ENCODE results near the gene KSR1. TPM values are rescaled to one million over a fixed set of nuclear protein-coding genes. Genes with fewer than 3 reads are reported as not detected.

The KSR1 gene
- total RNA-seq, 2 donors from 2014 or later = 13.9 to 16.5 TPM

DNA sequence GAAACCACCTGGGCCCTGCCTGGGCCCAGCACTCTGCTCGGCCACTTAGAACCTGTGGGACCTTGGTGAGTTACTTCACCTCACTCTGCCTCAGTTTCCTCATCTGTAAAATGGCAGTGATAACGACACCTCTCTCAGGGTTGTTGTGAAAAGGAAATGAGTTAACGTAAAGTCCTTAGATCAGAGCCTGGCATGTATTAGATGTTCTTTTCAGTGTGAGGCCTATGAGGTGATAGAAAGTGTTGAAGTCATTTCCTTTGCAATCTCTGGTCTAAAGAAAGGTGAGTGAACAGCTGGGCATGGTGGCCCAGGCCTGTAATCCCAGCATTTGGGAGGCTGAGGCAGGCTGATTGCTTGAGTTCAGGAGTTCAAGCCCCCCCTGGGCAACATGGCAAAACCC, 123.1 kb downstream of the KSR1 start:
- no peak for DNase-seq

DNA sequence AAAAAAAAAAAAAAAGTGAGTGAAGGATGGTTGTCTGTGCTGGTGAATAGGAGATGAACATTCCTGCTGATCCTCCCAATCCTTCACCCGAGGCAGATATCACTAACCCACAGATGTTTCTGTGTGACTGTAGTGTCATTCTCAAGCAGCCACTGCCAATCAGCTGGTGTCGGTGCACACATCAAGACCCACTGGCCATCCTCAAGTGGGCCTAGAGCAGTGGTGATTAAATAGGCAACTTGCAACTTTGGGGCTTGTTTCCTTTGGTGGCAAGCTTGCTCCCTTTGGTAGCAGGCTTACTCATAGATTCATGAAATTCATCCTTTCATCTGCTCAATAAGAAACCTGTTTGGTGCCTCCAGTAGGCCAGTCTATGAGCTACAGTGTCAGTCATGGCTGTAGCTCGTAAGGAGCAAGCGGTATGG, 123.7 kb downstream of the KSR1 start:
- Histone ChIP-seq H3K27ac (no peak overlapping the region), H3K4me1 (no peaks in the 10 kb centered on the region), H3K36me3 (no peaks in the 10 kb centered on the region), H3K9ac (ENCODE audit: low read depth in 2 of 2, low read length in 2 of 2) (no peak overlapping the region), H3K27me3 (no peaks in the 10 kb centered on the region), H3K4me3 (no peak overlapping the region), H3K9me3 (no peaks in the 10 kb centered on the region)
- DNase-seq = no peak
- TF ChIP-seq, protein P1, sequence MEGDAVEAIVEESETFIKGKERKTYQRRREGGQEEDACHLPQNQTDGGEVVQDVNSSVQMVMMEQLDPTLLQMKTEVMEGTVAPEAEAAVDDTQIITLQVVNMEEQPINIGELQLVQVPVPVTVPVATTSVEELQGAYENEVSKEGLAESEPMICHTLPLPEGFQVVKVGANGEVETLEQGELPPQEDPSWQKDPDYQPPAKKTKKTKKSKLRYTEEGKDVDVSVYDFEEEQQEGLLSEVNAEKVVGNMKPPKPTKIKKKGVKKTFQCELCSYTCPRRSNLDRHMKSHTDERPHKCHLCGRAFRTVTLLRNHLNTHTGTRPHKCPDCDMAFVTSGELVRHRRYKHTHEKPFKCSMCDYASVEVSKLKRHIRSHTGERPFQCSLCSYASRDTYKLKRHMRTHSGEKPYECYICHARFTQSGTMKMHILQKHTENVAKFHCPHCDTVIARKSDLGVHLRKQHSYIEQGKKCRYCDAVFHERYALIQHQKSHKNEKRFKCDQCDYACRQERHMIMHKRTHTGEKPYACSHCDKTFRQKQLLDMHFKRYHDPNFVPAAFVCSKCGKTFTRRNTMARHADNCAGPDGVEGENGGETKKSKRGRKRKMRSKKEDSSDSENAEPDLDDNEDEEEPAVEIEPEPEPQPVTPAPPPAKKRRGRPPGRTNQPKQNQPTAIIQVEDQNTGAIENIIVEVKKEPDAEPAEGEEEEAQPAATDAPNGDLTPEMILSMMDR (IDR thresholded peaks at IDR 0.05) = no peak
- intact Hi-C loops (cut with DNase I) = no loop called here

More for the DNA sequence above, 123.1 kb downstream of the KSR1 start:
- TF ChIP-seq, protein P1 (IDR thresholded peaks at IDR 0.05) = no peak
- H3K9me3 ChIP-seq = no peaks in the 10 kb centered on the region
- no peak overlapping the region for H3K27ac ChIP-seq
- no peaks in the 10 kb centered on the region for H3K36me3 ChIP-seq
- H3K27me3 ChIP-seq = no peaks in the 10 kb centered on the region
- intact Hi-C loops (cut with DNase I) = no loop called here
- no peak overlapping the region for H3K9ac ChIP-seq (ENCODE audit: low read depth in 2 of 2, low read length in 2 of 2)
- H3K4me1 ChIP-seq = no peaks in the 10 kb centered on the region
- no peak overlapping the region for H3K4me3 ChIP-seq

DNA sequence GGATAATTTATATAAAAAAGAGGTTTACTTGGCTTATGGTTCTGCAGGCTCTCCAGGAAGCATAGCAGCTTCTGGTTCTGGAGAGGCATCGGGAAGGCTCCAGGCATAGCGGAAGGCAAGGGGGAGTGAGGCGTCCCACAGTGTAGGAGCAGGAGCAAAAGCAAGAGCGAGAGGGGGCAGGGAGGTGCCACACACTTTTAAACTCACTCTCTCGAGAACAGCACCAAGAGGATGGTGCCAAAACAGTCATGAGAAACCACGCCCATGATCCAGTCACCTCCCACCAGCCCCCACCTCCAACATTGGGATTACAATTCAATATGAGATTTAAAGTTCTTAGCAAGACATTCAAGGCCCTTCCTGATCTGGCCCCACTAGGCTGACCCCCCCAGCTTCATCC, 124.8 kb downstream of the KSR1 start:
- TF ChIP-seq, protein P1 (IDR thresholded peaks at IDR 0.05) = no peak

DNA sequence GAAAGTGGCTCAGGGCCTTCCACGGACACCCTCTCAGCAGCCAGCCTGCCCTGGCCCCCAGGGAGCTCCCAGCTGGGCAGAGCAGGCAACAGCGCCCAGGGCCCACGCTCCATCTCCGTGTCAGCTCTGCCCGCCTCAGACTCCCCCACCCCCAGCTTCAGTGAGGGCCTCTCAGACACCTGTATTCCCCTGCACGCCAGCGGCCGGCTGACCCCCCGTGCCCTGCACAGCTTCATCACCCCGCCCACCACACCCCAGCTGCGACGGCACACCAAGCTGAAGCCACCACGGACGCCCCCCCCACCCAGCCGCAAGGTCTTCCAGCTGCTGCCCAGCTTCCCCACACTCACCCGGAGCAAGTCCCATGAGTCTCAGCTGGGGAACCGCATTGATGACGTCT, 126.4 kb downstream of the KSR1 start:
- intact Hi-C loops (cut with DNase I) = no loop called here
- no peak for DNase-seq
- TF ChIP-seq, protein P1 (IDR thresholded peaks at IDR 0.05) = no peak
- Histone ChIP-seq H3K4me1 (no peaks in the 10 kb centered on the region), H3K27ac (no peak overlapping the region), H3K9me3 (no peaks in the 10 kb centered on the region), H3K36me3 (no peaks in the 10 kb centered on the region), H3K4me3 (no peak overlapping the region), H3K27me3 (no peaks in the 10 kb centered on the region), H3K9ac (ENCODE audit: low read depth in 2 of 2, low read length in 2 of 2) (no peak overlapping the region)

More for the DNA sequence above, 124.8 kb downstream of the KSR1 start:
- Histone ChIP-seq H3K27ac (no peak overlapping the region), H3K36me3 (no peaks in the 10 kb centered on the region), H3K4me1 (no peaks in the 10 kb centered on the region), H3K9me3 (no peaks in the 10 kb centered on the region), H3K4me3 (no peak overlapping the region), H3K27me3 (no peaks in the 10 kb centered on the region), H3K9ac (ENCODE audit: low read depth in 2 of 2, low read length in 2 of 2) (no peak overlapping the region)
- DNase-seq = no peak
- intact Hi-C loops (cut with DNase I) = no loop called here

DNA sequence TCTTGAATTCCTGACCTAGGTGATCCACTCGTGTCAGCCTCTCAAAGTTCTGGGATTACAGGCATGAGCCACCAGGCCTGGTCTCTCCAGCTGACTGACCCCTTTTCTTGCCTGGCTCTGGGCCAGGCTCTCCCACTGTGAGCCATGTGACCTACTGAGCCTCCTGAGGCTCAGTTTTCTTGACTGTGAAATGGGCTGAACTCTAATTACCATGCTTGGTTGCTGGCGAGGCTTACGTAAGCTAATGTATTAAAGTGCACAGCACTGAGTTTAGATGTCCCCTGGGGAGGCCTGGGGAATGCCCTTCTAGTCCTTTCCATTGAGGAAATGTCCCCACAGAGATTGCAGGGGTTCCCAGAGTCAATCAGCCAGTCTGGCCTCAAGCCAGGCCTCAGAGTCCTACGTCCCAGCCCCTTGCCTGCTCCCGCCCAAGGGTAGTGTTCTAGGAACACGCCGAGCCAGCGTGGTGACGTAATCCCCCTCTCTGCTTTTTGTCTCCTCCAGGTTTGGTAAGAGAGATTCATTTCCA, 129.0 kb downstream of the KSR1 start:
- intact Hi-C loops (cut with DNase I) = no loop called here
- H3K27me3 ChIP-seq = no peaks in the 10 kb centered on the region
- no peaks in the 10 kb centered on the region for H3K4me1 ChIP-seq
- no peak overlapping the region for H3K4me3 ChIP-seq
- no peak overlapping the region for H3K9ac ChIP-seq (ENCODE audit: low read depth in 2 of 2, low read length in 2 of 2)
- no peaks in the 10 kb centered on the region for H3K9me3 ChIP-seq
- H3K27ac ChIP-seq = no peak overlapping the region
- TF ChIP-seq, protein P1 (IDR thresholded peaks at IDR 0.05) = no peak
- DNase-seq = no peak
- H3K36me3 ChIP-seq = no peaks in the 10 kb centered on the region
